OCI-LY7 (cell line): ENCODE measurements around the gene NR1H2. TPM values are rescaled to one million over a fixed set of nuclear protein-coding genes. Genes with fewer than 3 reads are reported as not detected.
A peak's percentile ranks its signal among the peaks of the same experiment; 100 is the strongest.
"Not testable (repeated sequence)": the region's sequence is repeated elsewhere in the genome, so short reads cannot be mapped to it uniquely, and the experiment has no call there.

Experiments
- BruUV-seq: library from RNA; stranded (reverse); fragments of 400-500 nt; replicated peaks from 2 replicates; lab custom pipeline; 2021; lab: Mats Ljungman, UMichigan
- CTCF ChIA-PET: fragments of 300-600 bp; sonication (Branson Sonifier 250); formaldehyde crosslinking; loops from one replicate; lab custom pipeline; 2022; ENCODE audit warnings: antibody characterized with exemption; ENCODE audit not compliant: unreplicated experiment; lab: Charles Lee
- POLR2A ChIA-PET: fragments of 300-600 bp; sonication (Branson Sonifier 250); formaldehyde crosslinking; loops from one replicate; lab custom pipeline; 2022; ENCODE audit warnings: antibody characterized with exemption; lab: Charles Lee
- DNase-seq: peaks from one replicate; pipeline ENCODE4 v3.0.0-alpha.2; 2015; ENCODE audit warnings: low spot score
- H2AFZ ChIP-seq: fragments of 200-600 bp; sonication (generic), shearing (Covaris generic); 2 replicates; pipeline ENCODE4 v1.6.1; 2014; ENCODE audit warnings: mild to moderate bottlenecking, antibody characterized with exemption, low read length, moderate library complexity
- H3K27ac ChIP-seq: fragments of 200-600 bp; sonication (generic); 2 replicates; pipeline ENCODE4 v1.5.1; 2014; ENCODE audit warnings: mixed run types, low read depth, mild to moderate bottlenecking, moderate library complexity, low read length, inconsistent platforms; ENCODE audit not compliant: poor library complexity, severe bottlenecking
- H3K36me3 ChIP-seq: fragments of 200-600 bp; sonication (generic); 2 replicates; pipeline ENCODE4 v1.6.1; 2014; ENCODE audit warnings: mild to moderate bottlenecking, antibody characterized with exemption, low read length, moderate library complexity, mixed read lengths; ENCODE audit not compliant: insufficient read depth
- H3K4me1 ChIP-seq: fragments of 200-600 bp; sonication (generic); 2 replicates; pipeline ENCODE4 v1.5.1; 2014; ENCODE audit warnings: mild to moderate bottlenecking, low read length; ENCODE audit not compliant: insufficient read depth, poor library complexity, severe bottlenecking
- H3K4me2 ChIP-seq: fragments of 200-600 bp; sonication (generic); 2 replicates; pipeline ENCODE4 v1.6.1; 2014; ENCODE audit warnings: mild to moderate bottlenecking, low read length
- H3K4me3 ChIP-seq: fragments of 200-600 bp; sonication (generic); 2 replicates; pipeline ENCODE4 v1.5.1; 2014; ENCODE audit warnings: mild to moderate bottlenecking, low read depth, low read length; ENCODE audit not compliant: poor library complexity, severe bottlenecking
- H3K79me2 ChIP-seq: fragments of 200-600 bp; sonication (generic); 2 replicates; pipeline ENCODE4 v1.6.1; 2016; ENCODE audit warnings: low read depth, mild to moderate bottlenecking, low read length, moderate library complexity, mixed read lengths; ENCODE audit not compliant: insufficient read depth
- H3K9me2 ChIP-seq: fragments of 200-600 bp; sonication (generic); 2 replicates; pipeline ENCODE4 v1.6.1; 2016; ENCODE audit warnings: mild to moderate bottlenecking, low read length, mixed read lengths; ENCODE audit not compliant: insufficient read depth
- H3K9me3 ChIP-seq: fragments of 200-600 bp; sonication (generic); 2 replicates; pipeline ENCODE4 v1.6.1; 2014; ENCODE audit warnings: mild to moderate bottlenecking, mixed run types, low read length, mixed read lengths
- H4K20me1 ChIP-seq: fragments of 200-600 bp; sonication (generic); 2 replicates; pipeline ENCODE4 v1.6.1; 2014; ENCODE audit warnings: mild to moderate bottlenecking, antibody characterized with exemption, low read length, moderate library complexity, mixed read lengths; ENCODE audit not compliant: insufficient read depth
- CTCF ChIP-seq: fragments of 200-600 bp; sonication (generic); conservative IDR thresholded peaks from 2 replicates; pipeline ENCODE4 v1.5.1; 2014; ENCODE audit warnings: mild to moderate bottlenecking, antibody characterized with exemption, low read length, moderate library complexity, mixed read lengths
- EZH2phosphoT487 ChIP-seq: fragments of 200-600 bp; sonication (generic); IDR thresholded peaks from 2 replicates; pipeline ENCODE4 v1.6.1; 2018; ENCODE audit warnings: low read depth, borderline replicate concordance, mild to moderate bottlenecking, mixed run types, antibody characterized with exemption, low read length, moderate library complexity, mixed read lengths
- intact Hi-C: fragments of 100-400 bp; cut with micrococcal nuclease; formaldehyde crosslinking; loops from one replicate; pipeline ENCODE4 v1.10.0; 2022; ENCODE audit not compliant: unreplicated experiment
- total RNA-seq, 2 experiments: library from RNA; depleted of rRNA in 1 of 2; stranded (reverse); fragments of >200 nt in 1 of 2; shearing (Covaris generic) in 1 of 2; gene quantifications; 2 replicates each; pipeline ENCODE4 v1.2.3, GENCODE V29; 2014 to 2022

NR1H2 gene
- total RNA-seq, 2 experiments from 2014 or later = 41.2 to 65.7 TPM

GRCh38 chr19:50352242-50352641 is 24.0 kb upstream of the NR1H2 start:
- no peak for TF ChIP-seq EZH2phosphoT487
- no peak for TF ChIP-seq CTCF

DNA sequence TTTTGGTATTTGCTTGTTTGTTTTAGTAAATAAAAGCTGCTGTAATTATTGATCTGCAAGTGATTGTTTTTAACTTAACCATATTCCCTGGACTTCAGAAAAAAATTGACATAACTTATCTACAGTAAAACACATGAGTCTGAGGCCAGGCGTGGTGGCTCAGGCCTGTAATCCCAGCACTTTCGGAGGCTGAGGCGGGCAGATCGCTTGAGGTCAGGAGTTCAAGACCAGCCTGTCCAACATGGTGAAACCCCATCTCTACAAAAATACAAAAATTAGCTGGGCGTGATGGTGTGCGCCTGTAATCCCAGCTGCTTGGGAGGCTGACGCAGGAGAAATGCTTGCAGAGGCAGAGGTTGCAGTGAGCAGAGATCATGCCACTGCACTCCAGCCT is 22.8 kb upstream of the NR1H2 start:
- peaks cover 34% of the 10 kb centered on the region for H3K4me1 ChIP-seq
- H3K36me3 ChIP-seq, intact Hi-C loops, H3K9me3 ChIP-seq, H3K9me2 ChIP-seq, H4K20me1 ChIP-seq, H3K79me2 ChIP-seq, DNase-seq, H3K27ac ChIP-seq, POLR2A ChIA-PET, BruUV-seq, H2AFZ ChIP-seq, H3K4me2 ChIP-seq, CTCF ChIA-PET, H3K4me3 ChIP-seq: not testable (repeated sequence)

More at GRCh38 chr19:50352242-50352641, 24.0 kb upstream of the NR1H2 start:
- POLR2A ChIA-PET = interaction anchor here (1.9 kb wide), 1 partner anchor 9 kb away, joined by 5 read pairs; no protein-coding TSS in a partner anchor
- intact Hi-C loops = no loop called here
- no peak for DNase-seq
- Histone ChIP-seq H3K27ac (no peak overlapping the region), H3K4me2 (no peak overlapping the region), H3K4me1 (peaks cover 39% of the 10 kb centered on the region), H2AFZ (no peak overlapping the region), H3K9me2 (no peaks in the 10 kb centered on the region), H3K79me2 (no peaks in the 10 kb centered on the region), H3K36me3 (no peaks in the 10 kb centered on the region), H3K9me3 (no peaks in the 10 kb centered on the region), H4K20me1 (no peaks in the 10 kb centered on the region), H3K4me3 (no peak overlapping the region)
- CTCF ChIA-PET = no interaction called here
- no TSS peak for BruUV-seq

DNA sequence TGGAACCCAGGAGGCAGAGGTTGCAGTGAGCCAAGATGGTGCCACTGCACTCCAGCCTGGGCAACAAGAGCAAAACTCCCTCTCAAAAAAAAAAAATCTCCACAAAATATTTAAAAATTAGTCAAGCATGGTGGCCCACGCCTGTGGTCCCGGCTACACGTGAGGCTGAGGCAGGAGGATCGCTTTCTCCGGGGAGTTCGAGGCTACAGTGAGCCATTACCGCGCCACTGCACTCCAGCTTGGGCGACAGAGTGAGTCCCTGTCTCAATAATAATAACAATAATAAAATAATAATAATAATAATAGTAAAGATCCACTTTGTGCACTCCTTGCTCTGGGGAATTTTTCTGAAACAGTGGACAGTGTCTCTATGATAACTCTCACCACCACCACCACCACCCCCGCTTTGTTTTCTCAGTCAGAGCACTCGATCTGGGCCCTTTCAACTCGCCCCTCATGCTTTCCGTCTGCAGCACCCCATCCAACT is 19.5 kb upstream of the NR1H2 start:
- TF ChIP-seq EZH2phosphoT487 (no peak), CTCF (no peak)
- no peak overlapping the region for H3K4me3 ChIP-seq
- CTCF ChIA-PET = interaction anchor here (0.9 kb wide), 1 partner anchor 104 kb away, joined by 4 read pairs; no protein-coding TSS in a partner anchor

More for the DNA sequence above, 19.5 kb upstream of the NR1H2 start:
- Histone ChIP-seq H3K4me2 (peak overlapping the region; percentile 51; the same call in 1 of the 2 replicates), H3K9me3 (no peaks in the 10 kb centered on the region), H2AFZ (no peak overlapping the region), H3K36me3 (peaks cover 10% of the 10 kb centered on the region), H3K9me2 (no peaks in the 10 kb centered on the region), H3K27ac (no peak overlapping the region), H3K79me2 (no peaks in the 10 kb centered on the region), H3K4me1 (peaks cover 28% of the 10 kb centered on the region), H4K20me1 (no peaks in the 10 kb centered on the region)
- intact Hi-C loops = loop anchor here (2.0 kb wide), 1 partner anchor 200 kb away; no protein-coding TSS in a partner anchor
- POLR2A ChIA-PET = no interaction called here
- no peak for DNase-seq
- no TSS peak for BruUV-seq
